ENCODE measurements around the gene TRPM3.

Gene TRPM3

DNA sequence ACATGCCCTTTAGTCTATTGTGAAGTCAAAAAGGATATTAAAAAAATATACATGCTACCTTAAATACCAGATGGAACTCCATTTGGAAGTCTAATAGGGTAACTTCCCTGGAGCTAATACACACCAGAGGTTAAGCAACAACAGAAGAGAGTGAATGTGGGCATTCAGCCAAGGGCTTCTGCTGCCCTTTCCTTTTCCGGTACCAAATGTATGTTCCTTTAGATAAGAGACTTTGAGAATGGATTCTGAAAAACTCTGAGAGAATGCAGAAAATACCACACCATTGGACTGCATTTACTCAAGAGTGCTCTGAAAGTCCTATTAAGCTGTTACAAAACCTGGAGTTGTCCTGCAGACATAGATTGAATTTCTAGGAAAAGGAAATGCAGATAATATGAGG, 23.8 kb upstream of the TRPM3 start:
- TF ChIP-seq, protein P1, sequence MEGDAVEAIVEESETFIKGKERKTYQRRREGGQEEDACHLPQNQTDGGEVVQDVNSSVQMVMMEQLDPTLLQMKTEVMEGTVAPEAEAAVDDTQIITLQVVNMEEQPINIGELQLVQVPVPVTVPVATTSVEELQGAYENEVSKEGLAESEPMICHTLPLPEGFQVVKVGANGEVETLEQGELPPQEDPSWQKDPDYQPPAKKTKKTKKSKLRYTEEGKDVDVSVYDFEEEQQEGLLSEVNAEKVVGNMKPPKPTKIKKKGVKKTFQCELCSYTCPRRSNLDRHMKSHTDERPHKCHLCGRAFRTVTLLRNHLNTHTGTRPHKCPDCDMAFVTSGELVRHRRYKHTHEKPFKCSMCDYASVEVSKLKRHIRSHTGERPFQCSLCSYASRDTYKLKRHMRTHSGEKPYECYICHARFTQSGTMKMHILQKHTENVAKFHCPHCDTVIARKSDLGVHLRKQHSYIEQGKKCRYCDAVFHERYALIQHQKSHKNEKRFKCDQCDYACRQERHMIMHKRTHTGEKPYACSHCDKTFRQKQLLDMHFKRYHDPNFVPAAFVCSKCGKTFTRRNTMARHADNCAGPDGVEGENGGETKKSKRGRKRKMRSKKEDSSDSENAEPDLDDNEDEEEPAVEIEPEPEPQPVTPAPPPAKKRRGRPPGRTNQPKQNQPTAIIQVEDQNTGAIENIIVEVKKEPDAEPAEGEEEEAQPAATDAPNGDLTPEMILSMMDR (IDR thresholded peaks at IDR 0.05): no peak
- Mint-ChIP-seq H3K9me3 (peaks cover 16% of the 10 kb centered on the region), H3K36me3 (ENCODE audit: low read depth) (peaks cover 7% of the 10 kb centered on the region), H3K27ac (no peak overlapping the region), H3K4me1 (no peaks in the 10 kb centered on the region), H3K4me3 (no peak overlapping the region), H3K27me3 (ENCODE audit: low read depth, poor library complexity) (no peaks in the 10 kb centered on the region)
- DNase-seq: no peak

DNA sequence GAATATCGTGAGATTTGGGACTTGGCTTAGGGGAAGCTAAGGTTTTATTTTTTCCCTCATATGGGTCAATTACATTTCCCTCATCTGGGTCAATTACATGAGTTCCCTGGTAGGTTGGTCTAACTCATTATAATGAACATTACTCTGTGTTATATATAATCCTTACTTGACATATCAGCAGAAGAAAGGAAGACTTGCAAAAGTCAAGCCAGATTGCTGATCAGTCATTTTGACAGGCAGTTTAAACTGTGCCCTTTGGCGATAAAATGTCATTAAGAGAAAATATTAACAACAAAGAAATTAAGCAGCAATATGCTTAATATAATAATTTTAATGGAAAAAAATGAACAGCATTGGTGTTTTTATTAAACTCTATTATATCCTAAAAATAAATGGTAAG, 23.1 kb upstream of the TRPM3 start:
- Mint-ChIP-seq H3K27me3 (ENCODE audit: low read depth, poor library complexity) (no peaks in the 10 kb centered on the region), H3K36me3 (ENCODE audit: low read depth) (peaks cover 7% of the 10 kb centered on the region), H3K9me3 (peaks cover 16% of the 10 kb centered on the region), H3K27ac (no peak overlapping the region), H3K4me3 (no peak overlapping the region), H3K4me1 (no peaks in the 10 kb centered on the region)
- no peak for DNase-seq
- TF ChIP-seq, protein P1 (IDR thresholded peaks at IDR 0.05): no peak

DNA sequence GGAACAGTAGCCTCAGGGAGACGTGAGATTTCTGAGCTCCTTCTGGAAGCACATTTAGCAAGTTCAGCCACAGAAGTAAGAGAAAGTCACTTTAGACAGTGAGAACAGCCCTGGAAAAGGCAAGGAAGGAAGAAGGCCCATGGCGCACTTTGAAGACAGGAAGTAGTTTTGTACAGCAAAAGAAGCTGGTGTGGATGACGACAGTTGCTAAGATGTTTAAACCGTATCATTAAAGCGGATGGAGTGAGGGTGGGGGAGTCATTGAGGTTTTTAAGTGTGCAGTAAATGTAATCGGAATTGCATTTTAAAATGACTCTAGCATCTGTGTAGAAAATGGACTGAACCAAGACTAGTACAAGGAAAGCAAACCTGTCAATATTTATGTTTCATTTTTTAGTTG, 15.3 kb upstream of the TRPM3 start:
- DNase-seq: no peak
- Mint-ChIP-seq H3K4me3 (no peak overlapping the region), H3K4me1 (no peaks in the 10 kb centered on the region), H3K9me3 (no peaks in the 10 kb centered on the region), H3K36me3 (ENCODE audit: low read depth) (no peaks in the 10 kb centered on the region), H3K27me3 (ENCODE audit: low read depth, poor library complexity) (no peaks in the 10 kb centered on the region), H3K27ac (peak overlapping the region; percentile 8)
- TF ChIP-seq, protein P1 (IDR thresholded peaks at IDR 0.05): no peak

DNA sequence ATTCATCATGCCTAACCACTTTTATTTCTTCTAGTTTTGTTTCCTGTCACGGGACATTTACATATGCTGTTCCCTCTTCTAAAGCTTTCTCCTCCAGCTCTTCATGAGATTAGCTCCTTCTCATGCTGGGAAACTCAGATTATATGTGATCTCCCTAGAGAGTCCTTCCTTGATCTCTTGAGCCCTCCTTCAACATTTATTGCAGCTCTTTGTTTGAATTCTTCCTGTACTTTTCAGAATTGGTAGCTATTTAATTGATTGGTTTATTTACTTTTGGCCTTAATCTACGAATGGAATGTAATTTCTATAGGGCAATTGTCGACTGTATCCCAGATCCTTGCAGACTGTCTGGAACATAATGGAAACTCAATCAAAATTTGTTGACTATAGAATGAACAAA, 9.7 kb upstream of the TRPM3 start:
- Mint-ChIP-seq H3K27me3 (ENCODE audit: low read depth, poor library complexity) (no peaks in the 10 kb centered on the region), H3K9me3 (no peaks in the 10 kb centered on the region), H3K36me3 (ENCODE audit: low read depth) (no peaks in the 10 kb centered on the region), H3K4me3 (no peak overlapping the region), H3K4me1 (no peaks in the 10 kb centered on the region), H3K27ac (no peak overlapping the region)
- TF ChIP-seq, protein P1 (IDR thresholded peaks at IDR 0.05): no peak
- DNase-seq: no peak

DNA sequence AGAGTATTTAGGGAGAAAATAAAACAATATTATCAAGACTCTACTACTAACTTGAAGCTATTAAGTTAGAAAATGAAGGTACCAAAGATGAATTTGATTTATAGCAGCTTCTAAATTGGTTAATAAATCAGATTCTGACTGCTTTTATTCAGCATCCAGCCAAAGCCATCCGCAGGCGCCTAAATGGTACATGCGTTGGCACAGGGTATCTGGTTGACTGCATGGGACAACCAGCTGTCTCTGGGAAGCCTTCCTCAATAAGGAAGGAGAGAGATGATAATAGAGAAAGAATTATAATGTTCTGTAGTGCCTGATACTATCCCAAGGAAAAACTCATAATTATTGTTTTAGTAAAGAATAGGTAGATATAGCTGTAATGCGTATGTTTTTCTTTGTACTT, 9.1 kb upstream of the TRPM3 start:
- no peak for DNase-seq
- no peaks in the 10 kb centered on the region for H3K36me3 Mint-ChIP-seq (ENCODE audit: low read depth)
- H3K27ac Mint-ChIP-seq: no peak overlapping the region
- H3K27me3 Mint-ChIP-seq (ENCODE audit: low read depth, poor library complexity): no peaks in the 10 kb centered on the region
- no peaks in the 10 kb centered on the region for H3K4me1 Mint-ChIP-seq
- TF ChIP-seq, protein P1 (IDR thresholded peaks at IDR 0.05): no peak
- no peak overlapping the region for H3K4me3 Mint-ChIP-seq
- H3K9me3 Mint-ChIP-seq: no peaks in the 10 kb centered on the region

DNA sequence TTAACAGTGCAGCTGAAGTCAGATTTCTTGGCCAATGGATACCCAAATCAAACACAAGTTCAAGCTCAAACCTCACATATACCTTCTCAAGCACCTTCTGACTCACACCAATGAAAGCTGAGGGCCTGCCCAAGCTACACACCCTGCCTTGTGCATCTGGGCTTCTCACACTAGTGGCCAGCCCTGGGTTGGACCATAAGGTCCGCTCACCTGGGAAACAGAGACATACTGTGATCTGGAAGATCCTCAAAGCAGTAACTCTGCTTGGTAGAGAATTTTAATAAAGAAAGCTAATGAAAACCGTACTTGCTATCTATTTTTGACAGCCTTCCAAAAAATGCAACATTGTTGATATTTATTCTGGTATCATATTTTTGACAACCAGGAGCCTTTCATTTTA, 7.4 kb upstream of the TRPM3 start:
- Mint-ChIP-seq H3K9me3 (no peaks in the 10 kb centered on the region), H3K27me3 (ENCODE audit: low read depth, poor library complexity) (no peaks in the 10 kb centered on the region), H3K4me3 (no peak overlapping the region), H3K36me3 (ENCODE audit: low read depth) (no peaks in the 10 kb centered on the region), H3K4me1 (peaks cover 9% of the 10 kb centered on the region), H3K27ac (no peak overlapping the region)
- TF ChIP-seq, protein P1 (IDR thresholded peaks at IDR 0.05): no peak
- no peak for DNase-seq

All from nephron progenitor cell (in vitro differentiated cells).